ENCODE data around the gene C5orf63.
"Not testable (repeated sequence)": the region's sequence is repeated elsewhere in the genome, so short reads cannot be mapped to it uniquely, and the experiment has no call there.

DNA sequence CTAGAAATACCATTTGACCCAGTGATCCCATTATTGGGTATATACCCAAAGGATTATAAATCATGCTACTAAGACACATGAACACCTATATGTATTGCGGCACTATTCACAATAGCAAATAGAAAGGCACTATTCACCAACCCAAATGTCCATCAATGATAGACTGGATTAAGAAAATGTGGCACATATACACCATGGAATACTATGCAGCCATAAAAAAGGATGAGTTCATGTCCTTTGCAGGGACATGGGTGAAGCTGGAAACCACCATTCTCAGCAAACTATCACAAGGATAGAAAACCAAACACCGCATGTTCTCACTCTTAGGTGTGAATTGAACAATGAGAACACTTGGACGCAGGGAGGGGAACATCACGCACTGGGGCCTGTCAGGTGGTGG lies 56.6 kb downstream of the C5orf63 start:
- TF ChIP-seq, protein P1, sequence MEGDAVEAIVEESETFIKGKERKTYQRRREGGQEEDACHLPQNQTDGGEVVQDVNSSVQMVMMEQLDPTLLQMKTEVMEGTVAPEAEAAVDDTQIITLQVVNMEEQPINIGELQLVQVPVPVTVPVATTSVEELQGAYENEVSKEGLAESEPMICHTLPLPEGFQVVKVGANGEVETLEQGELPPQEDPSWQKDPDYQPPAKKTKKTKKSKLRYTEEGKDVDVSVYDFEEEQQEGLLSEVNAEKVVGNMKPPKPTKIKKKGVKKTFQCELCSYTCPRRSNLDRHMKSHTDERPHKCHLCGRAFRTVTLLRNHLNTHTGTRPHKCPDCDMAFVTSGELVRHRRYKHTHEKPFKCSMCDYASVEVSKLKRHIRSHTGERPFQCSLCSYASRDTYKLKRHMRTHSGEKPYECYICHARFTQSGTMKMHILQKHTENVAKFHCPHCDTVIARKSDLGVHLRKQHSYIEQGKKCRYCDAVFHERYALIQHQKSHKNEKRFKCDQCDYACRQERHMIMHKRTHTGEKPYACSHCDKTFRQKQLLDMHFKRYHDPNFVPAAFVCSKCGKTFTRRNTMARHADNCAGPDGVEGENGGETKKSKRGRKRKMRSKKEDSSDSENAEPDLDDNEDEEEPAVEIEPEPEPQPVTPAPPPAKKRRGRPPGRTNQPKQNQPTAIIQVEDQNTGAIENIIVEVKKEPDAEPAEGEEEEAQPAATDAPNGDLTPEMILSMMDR (conservative IDR thresholded peaks at IDR 0.05 in 1 of 2, IDR thresholded peaks at IDR 0.05 in 1 of 2; ENCODE audit: extremely low read depth in 1 of 2, insufficient read depth in 1 of 2, low read depth in 1 of 2, low read length in 2 of 2) = not testable (repeated sequence)
- not testable (repeated sequence) for TF ChIP-seq EZH2 (IDR thresholded peaks at IDR 0.05; ENCODE audit: borderline replicate concordance, low read length)
